HG03520 (cell line): ENCODE results near the gene PTPRB.

Source experiments
- ATAC-seq: cut with Tn5 transposase; IDR thresholded peaks from one replicate; pipeline ENCODE4 v1.9.1; 2021; ENCODE audit warnings: mild to moderate bottlenecking, moderate library complexity; ENCODE audit not compliant: unreplicated experiment

PTPRB gene

DNA sequence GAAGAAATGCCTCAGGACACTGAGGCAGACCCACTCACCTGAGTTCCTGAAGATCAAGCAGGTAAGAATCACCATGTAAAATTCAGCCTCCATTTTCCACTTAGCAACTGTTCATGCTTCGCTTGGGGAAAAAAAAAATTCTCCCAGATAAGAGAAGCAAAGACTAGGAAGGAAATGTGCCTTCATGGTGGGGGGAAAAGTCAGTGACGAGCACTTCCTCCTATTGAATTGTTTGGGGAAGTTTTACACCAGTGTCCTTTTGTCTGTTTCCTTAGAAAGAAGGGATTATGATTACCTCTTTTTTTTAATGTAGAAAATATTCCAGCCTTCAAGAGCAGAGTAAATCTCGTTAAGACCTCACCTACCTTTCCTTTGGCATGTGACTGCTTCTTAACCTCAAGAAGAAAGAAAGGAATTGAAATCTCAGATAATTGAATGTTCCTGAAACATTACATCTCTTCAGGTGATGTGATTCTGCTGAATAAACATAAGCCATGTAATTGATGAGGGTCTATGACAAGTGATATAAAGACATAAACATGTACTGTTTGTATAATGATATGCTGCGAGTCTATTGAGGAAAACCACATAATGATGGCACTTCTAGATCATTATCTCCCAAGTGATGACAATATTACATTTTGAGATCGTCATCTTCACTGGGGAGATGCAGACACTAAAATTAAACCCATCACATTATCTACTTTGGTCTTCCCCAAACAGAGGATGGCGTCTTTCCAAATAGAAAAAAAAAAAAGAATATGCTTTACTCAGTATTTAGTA is at the start of gene PTPRB:
TSS of gene PTPRB (minus strand) at position 127 of the 783 bp plus-strand sequence. CDS start at position 93, 34 bp downstream.
- ATAC-seq = no peak

DNA sequence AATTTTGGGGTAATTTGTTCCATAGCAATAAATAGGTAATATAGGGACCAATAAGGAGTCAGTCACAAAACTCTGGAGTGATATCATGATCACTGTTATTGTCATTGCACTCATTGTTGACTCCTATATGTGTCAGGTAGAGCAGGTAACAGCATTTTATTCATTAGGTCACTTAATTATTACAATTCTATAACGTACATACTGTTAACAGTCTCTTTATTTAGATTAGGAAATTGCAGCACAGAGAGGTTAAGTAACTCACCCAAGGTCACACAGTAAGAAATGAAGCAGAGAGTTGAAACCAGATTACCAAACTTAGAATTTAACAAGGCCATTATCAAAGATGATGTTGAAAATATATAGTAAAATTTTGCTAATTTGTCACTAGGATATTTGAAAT is 49.7 kb upstream of the PTPRB start:
- ATAC-seq = no peak

DNA sequence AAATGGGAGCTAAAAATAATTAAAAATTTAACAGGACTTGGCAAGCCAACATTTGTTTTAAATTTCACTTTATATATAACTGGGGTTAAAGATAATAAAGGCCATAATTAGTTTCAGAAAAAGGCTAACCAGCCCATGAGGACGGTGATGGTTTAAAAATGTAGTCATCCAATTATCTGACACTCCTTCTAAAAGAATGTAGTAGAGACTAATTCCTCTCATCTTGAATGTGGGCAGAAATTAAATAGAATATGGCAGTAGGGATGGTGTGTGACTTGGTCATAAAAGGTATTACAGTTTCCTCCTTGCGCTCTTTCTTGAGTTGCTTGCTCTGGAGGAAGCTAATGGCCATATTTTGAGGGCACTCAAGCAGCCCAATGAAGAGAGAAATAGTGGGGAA is 49.1 kb upstream of the PTPRB start:
- no peak for ATAC-seq

DNA sequence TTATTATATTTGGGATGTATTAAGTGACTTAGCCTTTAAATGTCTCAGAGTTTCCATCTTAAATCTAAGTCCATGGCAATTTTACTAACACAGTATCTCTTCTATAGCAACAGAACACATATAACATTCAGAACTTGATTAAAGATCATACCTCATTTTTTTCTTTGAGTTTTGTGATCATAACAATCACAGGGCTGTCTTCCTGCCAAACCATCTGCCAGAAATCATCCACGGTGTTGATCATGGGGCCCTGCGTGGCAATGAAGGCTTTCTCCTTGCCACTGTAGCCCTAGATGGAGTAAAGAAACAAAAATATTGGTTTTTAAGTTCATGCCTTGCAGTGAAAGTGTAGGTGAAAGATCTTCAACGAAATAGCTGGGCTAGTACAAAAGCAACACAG is 46.7 kb upstream of the PTPRB start:
- ATAC-seq = no peak

DNA sequence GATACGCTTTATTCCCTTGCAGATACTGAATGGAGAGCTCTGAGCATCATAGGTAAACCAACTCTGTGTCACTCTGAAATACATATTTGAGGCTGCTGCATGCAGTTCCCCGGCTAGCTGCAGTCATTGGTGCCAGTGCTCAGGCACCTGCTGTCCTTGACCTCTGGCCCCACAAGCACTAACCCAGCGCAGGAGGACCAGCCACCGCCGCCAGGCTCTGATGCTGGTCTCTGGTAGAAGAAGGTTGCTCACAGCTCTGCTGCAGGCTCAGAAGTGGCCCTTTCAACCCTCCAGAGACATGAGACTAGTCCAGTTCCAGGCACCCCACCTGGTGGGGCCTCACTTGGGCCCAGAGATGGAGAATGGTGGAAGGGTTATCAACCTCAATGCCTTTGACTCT is 34.5 kb upstream of the PTPRB start:
- no peak for ATAC-seq

DNA sequence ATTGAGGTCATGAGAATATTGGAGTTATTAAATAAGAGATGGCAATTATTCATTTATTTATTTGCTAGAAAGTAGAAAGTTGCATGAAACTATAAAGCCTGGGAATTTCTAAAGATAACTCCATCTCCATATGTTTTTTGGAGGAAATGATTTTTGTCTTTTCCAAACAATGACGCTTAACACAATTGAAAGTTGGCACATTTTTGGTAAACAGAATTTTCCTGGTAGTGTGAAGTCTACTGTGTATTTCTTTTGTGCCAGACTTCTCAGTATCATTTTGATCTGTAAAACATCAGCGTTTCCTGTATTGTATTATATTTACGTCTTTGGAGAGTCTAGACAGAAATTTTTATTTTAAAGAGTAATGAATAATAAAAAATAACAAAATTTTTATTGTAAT is 33.7 kb upstream of the PTPRB start:
- no peak for ATAC-seq

DNA sequence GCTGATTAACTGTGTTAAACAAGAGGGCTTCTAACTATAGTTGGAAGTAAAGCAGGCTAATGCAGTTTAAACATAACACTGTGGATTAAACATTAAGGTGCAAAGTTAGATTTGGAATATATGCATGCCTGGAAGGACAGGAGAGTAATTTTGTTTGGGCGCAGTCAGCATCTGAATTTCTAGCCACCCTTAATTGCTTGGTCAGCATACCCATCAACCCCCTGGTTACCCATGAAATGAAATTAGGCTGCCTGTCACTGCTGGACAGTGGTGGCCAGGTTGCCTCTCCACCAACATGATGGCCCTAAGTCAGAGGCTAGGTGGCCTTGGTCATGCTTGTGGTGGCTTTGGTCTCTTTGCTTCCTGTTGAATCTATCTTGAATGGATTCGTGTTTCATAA is 30.0 kb upstream of the PTPRB start:
- no peak for ATAC-seq

DNA sequence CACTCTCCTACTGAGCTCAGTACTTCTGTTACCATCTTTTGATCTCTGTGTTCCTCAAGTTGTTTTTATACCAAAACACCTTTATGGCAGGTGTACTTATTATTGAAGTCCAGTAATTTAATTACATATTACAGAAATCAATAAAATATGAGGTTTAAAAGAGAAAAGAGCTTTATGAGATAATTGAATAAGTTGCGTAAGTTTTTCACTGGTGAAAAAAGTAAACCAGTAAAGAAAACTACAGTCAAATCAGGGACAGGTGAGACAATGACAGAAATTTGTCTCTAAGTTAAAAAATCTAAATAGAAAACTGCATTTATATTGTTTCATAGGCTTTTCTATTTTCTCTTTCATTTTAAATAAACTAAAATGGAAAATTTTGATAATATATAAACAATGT is 29.1 kb upstream of the PTPRB start:
- ATAC-seq = no peak

DNA sequence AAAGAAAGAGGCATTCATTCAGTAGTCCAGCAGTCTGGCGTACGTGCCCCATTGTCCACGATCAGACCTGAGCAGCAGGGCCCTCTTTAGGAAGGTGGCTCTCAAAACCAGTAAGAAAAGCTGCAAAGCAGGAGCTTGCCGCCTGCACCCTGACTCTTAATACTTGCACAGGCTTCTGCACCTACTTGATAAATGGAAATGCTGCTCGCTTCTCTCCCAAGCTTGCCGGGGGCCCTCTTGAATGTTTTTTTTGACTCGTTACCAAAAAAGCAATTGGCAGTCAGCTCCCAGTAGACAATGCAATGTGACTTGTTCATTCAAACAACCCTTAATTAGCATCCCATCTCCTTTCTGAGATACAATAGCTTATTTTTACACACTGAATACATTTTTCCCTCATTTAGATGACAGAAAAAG is 27.2 kb upstream of the PTPRB start:
- ATAC-seq = no peak

DNA sequence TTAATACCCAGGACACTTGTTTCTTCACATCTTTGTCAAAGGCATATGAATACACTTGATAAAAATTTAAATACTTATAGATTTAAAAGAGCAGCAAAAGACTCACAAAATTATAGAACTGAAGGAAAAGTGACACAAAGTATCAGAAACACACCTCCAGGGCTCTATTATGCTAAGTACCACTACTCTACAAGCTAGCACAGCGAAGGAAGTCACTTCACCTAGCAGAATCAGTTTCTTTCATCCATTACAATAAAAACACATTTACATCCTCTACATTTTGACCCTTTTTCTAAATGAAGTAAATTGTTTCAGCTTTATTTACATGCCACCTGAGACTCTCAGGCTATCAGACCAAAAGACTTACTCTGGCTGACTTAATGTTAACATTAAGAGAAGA is 26.6 kb upstream of the PTPRB start:
- no peak for ATAC-seq

DNA sequence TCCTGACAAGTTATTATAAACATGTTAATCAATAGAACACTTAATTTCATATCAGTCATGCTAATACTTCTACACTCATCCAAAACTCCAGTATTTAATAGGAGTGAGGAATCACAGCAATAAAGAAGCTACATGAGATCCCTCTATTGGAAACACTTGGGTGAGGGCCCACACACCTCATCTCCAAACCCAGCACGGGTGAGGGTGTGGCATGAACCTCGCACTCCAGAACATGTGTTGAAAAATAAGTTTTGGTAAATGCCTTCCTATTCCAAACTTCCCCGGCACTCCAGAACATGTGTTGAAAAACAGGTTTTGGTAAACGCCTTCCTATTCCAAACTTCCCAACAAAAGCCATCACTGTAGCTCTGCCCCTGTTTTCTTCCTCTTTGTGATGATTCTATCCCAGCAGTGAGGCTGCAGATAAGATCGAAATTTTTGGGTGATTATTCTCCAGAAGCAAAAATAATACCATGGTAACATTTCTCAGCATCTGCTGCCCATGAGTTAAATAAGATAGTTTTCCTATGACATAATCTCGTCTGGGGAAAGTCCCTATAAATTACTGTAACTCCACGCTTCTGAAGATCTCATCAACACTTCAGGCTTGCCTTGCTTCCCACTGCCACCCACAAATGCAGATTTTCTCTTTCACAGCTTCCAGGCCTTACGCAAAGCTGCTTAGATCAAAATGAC is 24.4 kb upstream of the PTPRB start:
- no peak for ATAC-seq

DNA sequence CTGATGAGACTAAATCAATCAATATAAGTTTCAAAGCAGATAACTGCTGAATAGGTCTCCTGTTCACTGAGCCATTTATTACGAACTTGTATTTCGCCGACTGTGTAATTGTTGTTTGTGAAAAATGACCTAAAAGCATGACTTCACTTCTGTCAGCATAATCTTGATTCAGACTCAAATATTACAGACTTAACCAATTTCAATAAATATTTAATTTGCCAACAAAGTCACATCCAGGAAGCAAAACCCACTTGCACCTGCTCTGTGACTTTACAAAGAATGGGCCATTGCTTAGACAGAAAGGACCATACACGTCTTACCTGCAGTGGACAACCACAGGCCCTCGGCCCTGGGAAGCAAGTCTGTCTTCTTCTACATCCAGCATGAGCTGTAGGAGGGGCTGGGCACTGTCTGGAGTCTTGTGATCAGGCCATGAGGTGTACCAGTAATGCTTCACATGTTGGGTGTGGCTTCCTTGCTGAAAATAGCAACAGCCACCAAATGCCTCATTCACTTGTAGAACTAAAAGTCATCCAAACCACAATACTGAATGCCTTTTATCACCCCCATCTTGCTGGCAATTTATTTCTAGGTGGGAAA is 23.5 kb upstream of the PTPRB start:
- ATAC-seq = no peak

DNA sequence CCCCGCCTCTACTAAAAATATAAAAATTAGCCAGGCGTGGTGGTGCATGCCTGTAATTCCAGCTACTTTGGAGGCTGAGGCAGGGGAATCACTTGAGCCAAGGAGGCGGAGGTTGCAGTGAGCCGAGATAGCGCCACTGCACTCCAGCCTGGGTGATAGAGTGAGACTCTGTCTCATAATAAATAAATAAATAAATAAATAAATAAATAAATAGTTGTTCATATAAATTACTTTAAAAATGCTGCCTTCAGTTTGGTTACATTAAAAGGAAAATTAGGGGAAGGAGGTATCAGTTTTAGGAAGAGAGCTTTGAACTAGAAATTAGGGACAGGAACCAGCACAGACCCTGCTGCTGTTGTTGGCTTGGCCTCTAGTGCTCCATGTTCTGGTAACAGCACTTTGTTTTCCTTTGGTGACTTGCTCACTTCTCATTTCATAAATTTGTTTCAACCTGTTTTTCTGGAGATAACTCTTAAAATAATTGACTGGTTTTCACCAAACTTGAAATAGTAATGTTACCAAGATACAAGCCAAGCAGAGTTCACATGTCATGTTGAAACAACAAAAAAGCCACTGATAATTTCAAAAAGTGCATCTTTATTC is 22.9 kb upstream of the PTPRB start:
- no peak for ATAC-seq

DNA sequence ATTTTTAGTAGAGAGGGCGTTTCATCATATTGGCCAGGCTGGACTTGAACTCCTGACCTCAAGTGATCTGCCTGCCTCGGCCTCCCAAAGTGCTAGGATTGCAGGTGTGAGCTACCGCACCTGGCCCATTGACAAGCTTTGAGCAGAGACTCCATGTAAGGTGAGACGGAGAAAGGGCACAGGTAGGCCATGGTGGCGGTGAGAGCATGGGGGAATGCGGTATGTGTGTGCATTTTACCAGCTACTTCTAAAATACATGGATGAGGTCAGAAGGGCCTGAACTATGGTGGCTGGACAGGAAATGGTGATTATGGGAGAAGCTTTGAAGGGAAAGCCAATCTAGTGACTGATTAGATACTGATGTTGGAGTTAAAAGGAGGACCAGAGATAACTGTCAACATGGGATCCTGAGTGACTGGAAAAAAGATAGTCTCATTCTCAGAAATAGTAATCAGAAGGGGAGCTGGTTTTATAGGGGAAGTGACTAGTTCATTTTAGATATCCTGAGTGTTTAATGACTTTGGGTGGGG is 21.9 kb upstream of the PTPRB start:
- no peak for ATAC-seq

DNA sequence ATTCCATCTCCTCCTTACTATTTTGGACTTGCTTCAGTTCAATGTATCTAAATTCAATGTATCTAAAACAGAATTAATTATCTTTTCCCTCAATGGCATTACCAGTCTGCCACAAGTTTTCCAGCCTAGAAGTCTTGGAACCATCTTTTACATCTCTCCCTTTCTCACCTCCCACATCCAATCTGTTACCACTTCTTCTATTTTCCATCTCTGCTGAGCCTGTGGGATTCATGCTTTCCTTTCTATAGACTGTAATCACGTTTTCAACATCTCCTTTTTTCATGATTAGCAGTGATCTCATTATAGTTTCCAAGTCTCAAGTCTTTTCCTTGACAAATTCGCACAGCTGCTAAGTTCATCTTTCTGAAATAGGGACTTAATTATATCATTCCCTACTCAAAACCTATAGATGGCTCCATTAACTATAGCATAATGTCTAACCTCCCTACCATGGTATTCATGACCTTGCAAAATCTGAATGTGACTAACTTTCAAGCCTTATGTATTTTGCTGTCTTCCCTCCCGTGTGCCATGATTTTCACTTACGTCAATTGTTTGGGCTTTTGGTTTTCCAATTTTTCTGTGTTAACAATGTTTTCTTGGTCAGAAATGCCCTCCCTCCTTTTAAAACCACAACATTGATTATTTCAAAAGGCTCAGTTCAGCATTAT is 20.5 kb upstream of the PTPRB start:
- ATAC-seq = no peak

DNA sequence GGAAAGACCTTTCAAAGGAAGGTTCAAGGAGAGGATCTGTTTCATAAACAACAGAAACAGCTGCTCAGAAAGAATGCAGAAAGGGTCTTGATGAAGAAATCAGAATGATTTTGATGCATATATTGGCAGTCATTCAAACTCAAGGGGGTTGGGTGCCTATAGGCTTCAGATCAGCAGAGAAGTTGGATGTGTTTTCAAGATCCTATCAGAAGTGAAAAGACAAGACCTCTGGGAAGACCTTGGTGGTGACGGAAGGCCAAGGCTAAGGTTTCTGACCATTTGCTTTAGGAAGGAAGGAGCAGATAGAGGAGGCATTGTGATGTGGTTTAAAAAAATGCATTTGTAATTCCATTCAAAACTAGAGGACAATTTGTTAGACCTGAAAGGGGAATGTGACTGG is 15.2 kb upstream of the PTPRB start:
- ATAC-seq = no peak

DNA sequence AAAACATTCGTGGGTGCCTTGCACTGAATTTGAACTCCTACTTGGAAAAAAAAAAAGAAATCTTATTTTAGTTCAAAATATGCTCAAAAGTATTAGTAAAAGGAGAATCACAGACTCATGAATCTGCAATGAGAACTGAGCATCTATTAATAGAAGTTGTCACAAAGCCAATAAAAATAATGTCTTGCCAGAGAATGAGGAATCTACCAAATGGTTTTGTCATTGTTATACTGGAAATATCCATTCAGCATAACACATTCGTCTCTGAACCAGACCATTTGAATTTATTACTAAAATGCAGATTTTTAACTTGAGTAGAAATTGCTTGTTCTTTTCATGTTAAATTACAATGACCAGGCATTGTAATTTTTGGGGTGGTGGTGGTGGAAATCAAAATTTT is 11.6 kb upstream of the PTPRB start:
- no peak for ATAC-seq

DNA sequence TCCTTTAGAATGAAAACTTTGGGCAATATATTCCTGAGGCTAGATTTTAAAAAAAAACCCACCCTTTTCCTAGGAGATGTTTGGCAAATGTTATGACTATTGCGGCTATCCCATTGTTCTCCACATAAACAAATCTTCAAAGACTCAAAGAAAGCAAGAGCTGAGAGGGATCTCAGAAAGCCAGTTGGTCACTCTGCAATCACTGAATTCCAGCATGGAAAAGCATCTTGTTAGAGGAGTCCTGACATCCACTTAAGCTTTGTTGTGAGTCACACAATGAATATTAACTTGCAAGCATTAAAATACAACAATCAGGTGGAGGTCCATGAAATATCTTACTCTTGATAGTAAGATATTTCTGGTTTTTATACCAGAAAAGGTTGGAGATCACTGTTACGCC is 11.0 kb upstream of the PTPRB start:
- ATAC-seq = no peak

DNA sequence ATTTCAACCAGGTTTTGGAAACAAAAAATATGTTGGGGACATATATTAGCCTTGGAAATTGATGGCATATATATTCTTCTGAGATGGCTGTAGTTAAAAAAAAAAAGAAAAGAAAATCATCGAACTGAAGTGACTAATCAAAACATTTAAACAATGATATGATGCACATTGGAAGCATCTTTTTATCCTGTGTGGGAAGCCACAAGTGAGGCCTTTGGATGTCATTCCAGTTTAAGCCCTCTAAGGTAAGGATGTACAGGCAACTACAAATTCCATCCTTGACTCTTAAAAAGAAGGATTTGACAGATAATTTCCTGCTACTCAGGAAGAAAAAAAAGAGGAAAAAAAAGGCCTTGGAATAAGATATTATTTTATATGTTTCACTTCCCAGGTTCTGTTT is 9.6 kb upstream of the PTPRB start:
- ATAC-seq = no peak

DNA sequence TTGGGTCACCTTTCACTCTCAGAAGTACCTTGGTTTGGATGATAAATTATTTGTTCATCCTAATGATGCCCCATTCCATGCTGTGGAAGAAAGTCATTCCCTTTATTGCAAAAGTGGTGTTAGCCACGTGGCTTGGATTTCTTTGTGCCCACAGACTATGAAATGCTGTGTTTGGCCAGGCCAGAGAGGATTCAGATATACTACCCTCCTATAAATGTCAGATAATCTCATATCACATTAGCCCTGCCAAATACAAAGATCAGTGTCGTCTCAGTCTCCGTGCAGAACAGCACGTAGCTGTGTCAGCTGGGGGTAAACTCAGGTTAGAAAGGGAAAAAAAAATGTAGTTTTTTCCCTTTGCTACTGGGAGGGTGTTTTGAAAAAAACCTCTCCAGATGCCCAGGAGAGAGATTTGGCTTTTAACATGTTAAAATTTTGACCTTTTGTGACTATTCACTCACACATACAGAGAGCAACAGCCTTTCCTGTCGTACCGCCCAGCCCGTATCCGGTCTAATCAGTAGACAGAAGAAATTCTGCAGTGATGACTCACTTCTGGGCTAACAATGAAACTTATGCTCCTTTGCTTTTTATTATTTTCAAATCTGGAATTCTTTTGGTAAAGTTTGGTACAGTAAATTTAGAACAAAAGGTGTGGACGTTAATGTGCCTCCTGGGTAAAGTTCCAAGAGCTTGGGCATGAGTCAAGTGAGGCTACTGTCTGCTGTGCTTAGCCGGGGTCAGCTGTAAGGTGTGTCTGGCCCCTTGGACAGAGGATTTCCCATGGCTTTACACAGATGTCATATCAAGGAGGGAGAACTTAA is 8.5 kb upstream of the PTPRB start:
- ATAC-seq = no peak
